K562 (cell line): ENCODE data around the gene HBB. TPM values are rescaled to one million over a fixed set of nuclear protein-coding genes. Genes with fewer than 3 reads are reported as not detected.
A peak's percentile ranks its signal among the peaks of the same experiment; 100 is the strongest.

ENCODE experiments used
- ATF1 ChIP-seq, 2 experiments: fragments of 450-650 bp in 1 of 2; IDR thresholded peaks; 2 replicates each; pipeline ENCODE4 v1.6.1; 2016; ENCODE audit warnings: missing compliant biosample characterization in 1 of 2, missing genetic modification characterization in 1 of 2
- CREBBP ChIP-seq: IDR thresholded peaks from one replicate; pipeline ENCODE4 v1.6.1; 2012; ENCODE audit warnings: low read depth, mild to moderate bottlenecking, control low read depth, inconsistent platforms, low read length
- ETV1 ChIP-seq: fragments of 450-650 bp; conservative IDR thresholded peaks from 2 replicates; pipeline ENCODE4 v1.6.1; 2016; ENCODE audit warnings: missing genetic modification characterization, control low read depth, low read depth, missing compliant biosample characterization
- FOSL1 ChIP-seq: fragments of 200-800 bp; sonication (Bioruptor generic); conservative IDR thresholded peaks from 2 replicates; pipeline ENCODE4 v1.6.1; 2016; ENCODE audit warnings: missing genetic modification characterization, missing compliant biosample characterization
- GABPB1 ChIP-seq: sonication (generic); formaldehyde crosslinking; IDR thresholded peaks from 2 replicates; pipeline ENCODE4 v1.8.0; 2022; ENCODE audit warnings: mild to moderate bottlenecking, missing genetic modification reagents
- GABPB2 ChIP-seq: fragments of 250-450 bp; sonication (Bioruptor Pico); conservative IDR thresholded peaks from 2 replicates; pipeline ENCODE4 v1.5.1; 2021; ENCODE audit warnings: mild to moderate bottlenecking
- JUND ChIP-seq, 2 experiments: IDR thresholded peaks; 2 replicates in 1 of 2; 3 replicates in 1 of 2; pipeline ENCODE4 v1.6.1; 2011; ENCODE audit warnings: borderline replicate concordance in 2 of 2, low read depth in 2 of 2, low read length in 2 of 2, improper control_type of control experiment in 1 of 2, missing biosample characterization in 1 of 2, missing genetic modification characterization in 1 of 2, missing genetic modification reagents in 1 of 2
- KHSRP ChIP-seq: fragments of 450-650 bp; IDR thresholded peaks from 2 replicates; pipeline ENCODE4 v1.6.1; 2017
- MAX ChIP-seq: sonication (generic); formaldehyde crosslinking; IDR thresholded peaks from 2 replicates; pipeline ENCODE4 v1.9.0; 2022; ENCODE audit warnings: mild to moderate bottlenecking, missing genetic modification reagents
- MYC ChIP-seq, 2 experiments: fragments of 250-450 bp in 1 of 2; sonication (Bioruptor Pico) in 1 of 2; IDR thresholded peaks; 2 replicates each; pipeline versions ENCODE4 v1.5.1 to v1.6.1; 2012 to 2021; ENCODE audit warnings: low read depth in 2 of 2, borderline replicate concordance in 1 of 2, improper control_type of control experiment in 1 of 2, low read length in 1 of 2, mild to moderate bottlenecking in 1 of 2, moderate library complexity in 1 of 2
- NFE2 ChIP-seq: IDR thresholded peaks from 2 replicates; pipeline ENCODE4 v1.6.1; 2014; ENCODE audit warnings: antibody characterized with exemption, low read depth
- NFIX ChIP-seq: fragments of 250-450 bp; sonication (Bioruptor Pico); IDR thresholded peaks from 2 replicates; pipeline ENCODE4 v1.4.0; 2020; ENCODE audit warnings: low read depth, mild to moderate bottlenecking, moderate library complexity
- NR2C2 ChIP-seq, 2 experiments: fragments of 200-800 bp in 1 of 2; sonication (Bioruptor generic) in 1 of 2; sonication (generic) in 1 of 2; formaldehyde crosslinking in 1 of 2; IDR thresholded peaks; 2 replicates each; pipeline versions ENCODE4 v1.6.1 to v1.8.0; 2016 to 2022; ENCODE audit warnings: mild to moderate bottlenecking in 1 of 2, missing compliant biosample characterization in 1 of 2, missing genetic modification characterization in 1 of 2, missing genetic modification reagents in 1 of 2
- RBM34 ChIP-seq: fragments of 200-400 bp; formaldehyde crosslinking; IDR thresholded peaks from 2 replicates; pipeline ENCODE4 v1.6.1; 2018; ENCODE audit warnings: low read length, borderline replicate concordance; ENCODE audit not compliant: insufficient read depth
- SAP30 ChIP-seq: fragments of 200-600 bp; sonication (generic); IDR thresholded peaks from 2 replicates; pipeline ENCODE4 v1.6.1; 2012; ENCODE audit warnings: borderline replicate concordance, low read depth, mild to moderate bottlenecking, moderate library complexity, low read length, control low read depth, inconsistent platforms; ENCODE audit not compliant: insufficient read depth, poor library complexity, severe bottlenecking
- SMARCA4 ChIP-seq: fragments of 450-650 bp; IDR thresholded peaks from 2 replicates; pipeline ENCODE4 v1.6.1; 2016
- TAF9B ChIP-seq: fragments of 450-650 bp; IDR thresholded peaks from 2 replicates; pipeline ENCODE4 v1.6.1; 2018; ENCODE audit warnings: mild to moderate bottlenecking; ENCODE audit not compliant: partially characterized antibody
- TEAD1 ChIP-seq, 2 experiments: fragments of 450-650 bp in 1 of 2; sonication (generic) in 1 of 2; formaldehyde crosslinking; IDR thresholded peaks; 2 replicates each; pipeline versions ENCODE4 v1.4.0 to v1.8.0; 2020 to 2022; ENCODE audit warnings: mild to moderate bottlenecking in 2 of 2, missing genetic modification reagents in 1 of 2
- ZNF354B ChIP-seq: fragments of 250-450 bp; sonication (Bioruptor Pico); IDR thresholded peaks from 2 replicates; pipeline ENCODE4 v1.4.0; 2020
- ZNF589 ChIP-seq: fragments of 200-800 bp; sonication (Bioruptor generic); IDR thresholded peaks from 2 replicates; pipeline ENCODE4 v1.6.1; 2016; ENCODE audit warnings: low read depth, missing genetic modification characterization, missing compliant biosample characterization
- ZZZ3 ChIP-seq: fragments of 450-650 bp; IDR thresholded peaks from 2 replicates; pipeline ENCODE4 v1.6.1; 2016; ENCODE audit warnings: antibody characterized with exemption, mild to moderate bottlenecking, moderate library complexity
- polyA plus RNA-seq, 8 experiments: library from polyadenylated mRNA; depleted of rRNA in 4 of 8; stranded (reverse) in 5 of 8; unstranded in 3 of 8; fragments of >200 nt; fragmentation: Nextera tagmentation in 2 of 8; fragmentation: Illumina TruSeq in 1 of 8; extraction: Ambion mirVana in 2 of 8; extraction: Trizol in 1 of 8; gene quantifications; 2 replicates each; pipeline versions ENCODE4 v1.2.1 to v1.2.3, GENCODE V29; 2011 to 2014; ENCODE audit warnings: inconsistent platforms in 1 of 8, missing spikeins in 1 of 8
- total RNA-seq, 7 experiments: library from RNA; depleted of rRNA in 6 of 7; stranded (reverse); fragments of >200 nt in 6 of 7; fragmentation: Illumina TruSeq in 2 of 7; extraction: Trizol in 2 of 7; gene quantifications; 2 replicates each; pipeline versions ENCODE4 v1.2.1 to v1.2.3, GENCODE V29; 2011 to 2021; ENCODE audit warnings: low replicate concordance in 1 of 7
- TF ChIP-seq, protein P1 (sequence below): sonication (generic); formaldehyde crosslinking; IDR thresholded peaks from 2 replicates; pipeline ENCODE4 v1.5.0; 2020; ENCODE audit warnings: missing genetic modification reagents
- TF ChIP-seq, protein P2 (sequence below), 2 experiments: IDR thresholded peaks; 2 replicates each; pipeline ENCODE4 v1.6.1; 2011; ENCODE audit warnings: borderline replicate concordance in 1 of 2, control low read depth in 1 of 2, low read depth in 1 of 2, low read length in 1 of 2, mild to moderate bottlenecking in 1 of 2, mixed read lengths in 1 of 2, moderate library complexity in 1 of 2; ENCODE audit not compliant: insufficient read depth in 1 of 2, insufficient read length in 1 of 2, poor library complexity in 1 of 2, severe bottlenecking in 1 of 2; ENCODE audit errors: extremely low read depth in 1 of 2

The HBB gene
- total and polyA plus RNA-seq, 9 of the 15 experiments (the other 6 are each of a cell fraction or from before 2014, with no cell fraction given): 0.33 to 3.4 (median 1.2) TPM; not detected in 2

GRCh38 chr11:5258543-5259262 lies 31.8 kb upstream of the HBB start (continued):
- 0 out of 2 replicates have a peak, but pooled peaks have one; percentile 30 for TF ChIP-seq NR2C2 (CRISPR knock-in tag; IDR thresholded peaks at IDR 0.05)
- TF ChIP-seq NR2C2 (tag; IDR thresholded peaks at IDR 0.05): peak; percentile 85
- TF ChIP-seq SMARCA4: peak; percentile 56; the same call in 1 of the 2 replicates
- 0 out of 2 replicates have a peak, but pooled peaks have one; percentile 18 for TF ChIP-seq NFIX
- no peak for TF ChIP-seq ZNF354B (CRISPR knock-in tag)
- 0 out of 2 replicates have a peak, but pooled peaks have one; percentile 18 for TF ChIP-seq GABPB1 (CRISPR knock-in tag)
- no peak for TF ChIP-seq GABPB2 (CRISPR knock-in tag)
- TF ChIP-seq ETV1 (tag): peak; percentile 51; the same call in 1 of the 2 replicates
- TF ChIP-seq ZNF589 (CRISPR knock-in tag): peak; percentile 68; the same call in 1 of the 2 replicates
- TF ChIP-seq SAP30: no peak
- TF ChIP-seq JUND (IDR thresholded peaks at IDR 0.05; ENCODE audit: borderline replicate concordance, low read depth, low read length): peak; percentile 61; the same call in 1 of the 2 replicates
- TF ChIP-seq JUND (tag; IDR thresholded peaks at IDR 0.05; ENCODE audit: borderline replicate concordance, low read depth, low read length): no peak
- no peak for TF ChIP-seq ZZZ3
- no peak for TF ChIP-seq KHSRP
- no peak for TF ChIP-seq FOSL1 (tag)
- peak; percentile 15 for TF ChIP-seq TAF9B
- TF ChIP-seq, protein P1, sequence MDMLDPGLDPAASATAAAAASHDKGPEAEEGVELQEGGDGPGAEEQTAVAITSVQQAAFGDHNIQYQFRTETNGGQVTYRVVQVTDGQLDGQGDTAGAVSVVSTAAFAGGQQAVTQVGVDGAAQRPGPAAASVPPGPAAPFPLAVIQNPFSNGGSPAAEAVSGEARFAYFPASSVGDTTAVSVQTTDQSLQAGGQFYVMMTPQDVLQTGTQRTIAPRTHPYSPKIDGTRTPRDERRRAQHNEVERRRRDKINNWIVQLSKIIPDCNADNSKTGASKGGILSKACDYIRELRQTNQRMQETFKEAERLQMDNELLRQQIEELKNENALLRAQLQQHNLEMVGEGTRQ (CRISPR knock-in tag): peak; percentile 89
- no peak for TF ChIP-seq RBM34
- TF ChIP-seq NFE2: peak; percentile 93
- TF ChIP-seq CREBBP: no peak
- TF ChIP-seq ATF1 (CRISPR knock-in tag; IDR thresholded peaks at IDR 0.05): no peak
- peak; percentile 35 for TF ChIP-seq ATF1 (tag; IDR thresholded peaks at IDR 0.05)
- TF ChIP-seq, protein P2, sequence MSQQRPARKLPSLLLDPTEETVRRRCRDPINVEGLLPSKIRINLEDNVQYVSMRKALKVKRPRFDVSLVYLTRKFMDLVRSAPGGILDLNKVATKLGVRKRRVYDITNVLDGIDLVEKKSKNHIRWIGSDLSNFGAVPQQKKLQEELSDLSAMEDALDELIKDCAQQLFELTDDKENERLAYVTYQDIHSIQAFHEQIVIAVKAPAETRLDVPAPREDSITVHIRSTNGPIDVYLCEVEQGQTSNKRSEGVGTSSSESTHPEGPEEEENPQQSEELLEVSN (IDR thresholded peaks at IDR 0.05; ENCODE audit: borderline replicate concordance in 1 of 2, extremely low read depth in 1 of 2, insufficient read depth in 1 of 2, insufficient read length in 1 of 2, low read depth in 1 of 2, low read length in 1 of 2, poor library complexity in 1 of 2, severe bottlenecking in 1 of 2): peak; percentile 84 to 88
- TF ChIP-seq MAX (CRISPR knock-in tag): peak; percentile 85
- TF ChIP-seq TEAD1 (CRISPR knock-in tag; IDR thresholded peaks at IDR 0.05): 0 out of 4 replicates have a peak, but pooled peaks of 1 of the 2 experiments have one; percentile 21
- peak; percentile 42; the same call in 1 of the 2 replicates for TF ChIP-seq MYC (IDR thresholded peaks at IDR 0.05; ENCODE audit: low read depth, low read length)
- TF ChIP-seq MYC (CRISPR knock-in tag; IDR thresholded peaks at IDR 0.05; ENCODE audit: borderline replicate concordance, low read depth): no peak
